H1 (cell line): ENCODE measurements around the gene ABCG1. TPM values are rescaled to one million over a fixed set of nuclear protein-coding genes. Genes with fewer than 3 reads are reported as not detected.

Source experiments
- KDM4A ChIP-seq: IDR thresholded peaks from one replicate; pipeline ENCODE4 v1.7.1; 2012; ENCODE audit warnings: low read depth, mild to moderate bottlenecking, moderate library complexity, low read length, inconsistent platforms; ENCODE audit not compliant: severe bottlenecking
- NRF1 ChIP-seq: IDR thresholded peaks from 2 replicates; pipeline ENCODE4 v1.6.1; 2011; ENCODE audit warnings: mild to moderate bottlenecking, low read depth, low read length, improper control_type of control experiment
- RFX5 ChIP-seq: IDR thresholded peaks from 2 replicates; pipeline ENCODE4 v1.6.1; 2011; ENCODE audit warnings: low read depth, low read length, improper control_type of control experiment, borderline replicate concordance
- RNF2 ChIP-seq: fragments of 200-900, 300-1000 bp; sonication (generic); IDR thresholded peaks from 2 replicates; pipeline ENCODE4 v1.7.1; 2016; ENCODE audit warnings: borderline replicate concordance, low read depth, mild to moderate bottlenecking, antibody characterized with exemption, low read length; ENCODE audit not compliant: poor library complexity, severe bottlenecking; ENCODE audit errors: missing control alignments
- polyA plus RNA-seq, 7 experiments: library from polyadenylated mRNA; depleted of rRNA in 3 of 7; stranded (reverse) in 5 of 7; unstranded in 2 of 7; fragments of >200 nt in 5 of 7; fragments of 200-250 nt in 2 of 7; gene quantifications; 1 replicate in 5 of 7; 2 replicates in 1 of 7; 4 replicates in 1 of 7; pipeline versions ENCODE4 v1.2.1 to v1.2.3, GENCODE V29; 2011 to 2013; ENCODE audit warnings: missing spikeins in 2 of 7, mixed read lengths in 2 of 7
- total RNA-seq: library from RNA; stranded (reverse); fragmentation: NEBNext Ultra II Directional; extraction: Animal tissue kit (Norgen Biotek cat#: 25700); gene quantifications from 2 replicates; pipeline ENCODE4 v1.2.1, GENCODE V29; 2021
- TF ChIP-seq, protein P1 (sequence below): fragments of 300-600 bp; sonication (generic); IDR thresholded peaks from 2 replicates; pipeline ENCODE4 v1.7.1; 2012; ENCODE audit warnings: low read length, moderate library complexity, mild to moderate bottlenecking, inconsistent platforms; ENCODE audit not compliant: insufficient replicate concordance

ABCG1 gene
- total and polyA plus RNA-seq, 2 of the 8 experiments (the other 6 are each of a cell fraction or from before 2014, with no cell fraction given) = 2.1 to 4.0 TPM

- TF ChIP-seq, protein P1, sequence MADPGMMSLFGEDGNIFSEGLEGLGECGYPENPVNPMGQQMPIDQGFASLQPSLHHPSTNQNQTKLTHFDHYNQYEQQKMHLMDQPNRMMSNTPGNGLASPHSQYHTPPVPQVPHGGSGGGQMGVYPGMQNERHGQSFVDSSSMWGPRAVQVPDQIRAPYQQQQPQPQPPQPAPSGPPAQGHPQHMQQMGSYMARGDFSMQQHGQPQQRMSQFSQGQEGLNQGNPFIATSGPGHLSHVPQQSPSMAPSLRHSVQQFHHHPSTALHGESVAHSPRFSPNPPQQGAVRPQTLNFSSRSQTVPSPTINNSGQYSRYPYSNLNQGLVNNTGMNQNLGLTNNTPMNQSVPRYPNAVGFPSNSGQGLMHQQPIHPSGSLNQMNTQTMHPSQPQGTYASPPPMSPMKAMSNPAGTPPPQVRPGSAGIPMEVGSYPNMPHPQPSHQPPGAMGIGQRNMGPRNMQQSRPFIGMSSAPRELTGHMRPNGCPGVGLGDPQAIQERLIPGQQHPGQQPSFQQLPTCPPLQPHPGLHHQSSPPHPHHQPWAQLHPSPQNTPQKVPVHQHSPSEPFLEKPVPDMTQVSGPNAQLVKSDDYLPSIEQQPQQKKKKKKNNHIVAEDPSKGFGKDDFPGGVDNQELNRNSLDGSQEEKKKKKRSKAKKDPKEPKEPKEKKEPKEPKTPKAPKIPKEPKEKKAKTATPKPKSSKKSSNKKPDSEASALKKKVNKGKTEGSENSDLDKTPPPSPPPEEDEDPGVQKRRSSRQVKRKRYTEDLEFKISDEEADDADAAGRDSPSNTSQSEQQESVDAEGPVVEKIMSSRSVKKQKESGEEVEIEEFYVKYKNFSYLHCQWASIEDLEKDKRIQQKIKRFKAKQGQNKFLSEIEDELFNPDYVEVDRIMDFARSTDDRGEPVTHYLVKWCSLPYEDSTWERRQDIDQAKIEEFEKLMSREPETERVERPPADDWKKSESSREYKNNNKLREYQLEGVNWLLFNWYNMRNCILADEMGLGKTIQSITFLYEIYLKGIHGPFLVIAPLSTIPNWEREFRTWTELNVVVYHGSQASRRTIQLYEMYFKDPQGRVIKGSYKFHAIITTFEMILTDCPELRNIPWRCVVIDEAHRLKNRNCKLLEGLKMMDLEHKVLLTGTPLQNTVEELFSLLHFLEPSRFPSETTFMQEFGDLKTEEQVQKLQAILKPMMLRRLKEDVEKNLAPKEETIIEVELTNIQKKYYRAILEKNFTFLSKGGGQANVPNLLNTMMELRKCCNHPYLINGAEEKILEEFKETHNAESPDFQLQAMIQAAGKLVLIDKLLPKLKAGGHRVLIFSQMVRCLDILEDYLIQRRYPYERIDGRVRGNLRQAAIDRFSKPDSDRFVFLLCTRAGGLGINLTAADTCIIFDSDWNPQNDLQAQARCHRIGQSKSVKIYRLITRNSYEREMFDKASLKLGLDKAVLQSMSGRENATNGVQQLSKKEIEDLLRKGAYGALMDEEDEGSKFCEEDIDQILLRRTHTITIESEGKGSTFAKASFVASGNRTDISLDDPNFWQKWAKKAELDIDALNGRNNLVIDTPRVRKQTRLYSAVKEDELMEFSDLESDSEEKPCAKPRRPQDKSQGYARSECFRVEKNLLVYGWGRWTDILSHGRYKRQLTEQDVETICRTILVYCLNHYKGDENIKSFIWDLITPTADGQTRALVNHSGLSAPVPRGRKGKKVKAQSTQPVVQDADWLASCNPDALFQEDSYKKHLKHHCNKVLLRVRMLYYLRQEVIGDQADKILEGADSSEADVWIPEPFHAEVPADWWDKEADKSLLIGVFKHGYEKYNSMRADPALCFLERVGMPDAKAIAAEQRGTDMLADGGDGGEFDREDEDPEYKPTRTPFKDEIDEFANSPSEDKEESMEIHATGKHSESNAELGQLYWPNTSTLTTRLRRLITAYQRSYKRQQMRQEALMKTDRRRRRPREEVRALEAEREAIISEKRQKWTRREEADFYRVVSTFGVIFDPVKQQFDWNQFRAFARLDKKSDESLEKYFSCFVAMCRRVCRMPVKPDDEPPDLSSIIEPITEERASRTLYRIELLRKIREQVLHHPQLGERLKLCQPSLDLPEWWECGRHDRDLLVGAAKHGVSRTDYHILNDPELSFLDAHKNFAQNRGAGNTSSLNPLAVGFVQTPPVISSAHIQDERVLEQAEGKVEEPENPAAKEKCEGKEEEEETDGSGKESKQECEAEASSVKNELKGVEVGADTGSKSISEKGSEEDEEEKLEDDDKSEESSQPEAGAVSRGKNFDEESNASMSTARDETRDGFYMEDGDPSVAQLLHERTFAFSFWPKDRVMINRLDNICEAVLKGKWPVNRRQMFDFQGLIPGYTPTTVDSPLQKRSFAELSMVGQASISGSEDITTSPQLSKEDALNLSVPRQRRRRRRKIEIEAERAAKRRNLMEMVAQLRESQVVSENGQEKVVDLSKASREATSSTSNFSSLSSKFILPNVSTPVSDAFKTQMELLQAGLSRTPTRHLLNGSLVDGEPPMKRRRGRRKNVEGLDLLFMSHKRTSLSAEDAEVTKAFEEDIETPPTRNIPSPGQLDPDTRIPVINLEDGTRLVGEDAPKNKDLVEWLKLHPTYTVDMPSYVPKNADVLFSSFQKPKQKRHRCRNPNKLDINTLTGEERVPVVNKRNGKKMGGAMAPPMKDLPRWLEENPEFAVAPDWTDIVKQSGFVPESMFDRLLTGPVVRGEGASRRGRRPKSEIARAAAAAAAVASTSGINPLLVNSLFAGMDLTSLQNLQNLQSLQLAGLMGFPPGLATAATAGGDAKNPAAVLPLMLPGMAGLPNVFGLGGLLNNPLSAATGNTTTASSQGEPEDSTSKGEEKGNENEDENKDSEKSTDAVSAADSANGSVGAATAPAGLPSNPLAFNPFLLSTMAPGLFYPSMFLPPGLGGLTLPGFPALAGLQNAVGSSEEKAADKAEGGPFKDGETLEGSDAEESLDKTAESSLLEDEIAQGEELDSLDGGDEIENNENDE = no peak
- TF ChIP-seq RFX5 (no peak), RNF2 (no peak), KDM4A (no peak), NRF1 (no peak)
Observed at GRCh38 chr21:42263591-42264131, 44.7 kb downstream of the ABCG1 start (continued).
